ENCODE measurements around the gene GDF2. TPM values are rescaled to one million over a fixed set of nuclear protein-coding genes. Genes with fewer than 3 reads are reported as not detected.
A peak's percentile ranks its signal among the peaks of the same experiment; 100 is the strongest.

Gene GDF2
- total and polyA plus RNA-seq, 4 donors, result 0.13 TPM; not detected in 3

GRCh38 chr10:47336387-47337134 lies 14.3 kb downstream of the GDF2 start:
- 75% methylated on average over 12 of the region's 15 CpGs for WGBS (ENCODE audit: insufficient coverage)
- DNase-seq (ENCODE audit: low read depth in 4 of 6, low spot score in 6 of 6), result no peak
- no peaks in the 10 kb centered on the region for H3K36me3 ChIP-seq (ENCODE audit: control insufficient read depth, insufficient read depth, low read length)
- no peak overlapping the region for H3K27ac ChIP-seq (ENCODE audit: low read depth, low read length)
- H3K4me1 ChIP-seq (ENCODE audit: control insufficient read depth, insufficient read depth, low read length), result no peaks in the 10 kb centered on the region
- no peaks in the 10 kb centered on the region for H3K9me3 ChIP-seq (ENCODE audit: control insufficient read depth, insufficient read depth, low read length)
- H3K27me3 ChIP-seq (ENCODE audit: control insufficient read depth, insufficient read depth, low read length), result no peaks in the 10 kb centered on the region
- H3K4me3 ChIP-seq (ENCODE audit: low read depth, low read length), result no peak overlapping the region

DNA sequence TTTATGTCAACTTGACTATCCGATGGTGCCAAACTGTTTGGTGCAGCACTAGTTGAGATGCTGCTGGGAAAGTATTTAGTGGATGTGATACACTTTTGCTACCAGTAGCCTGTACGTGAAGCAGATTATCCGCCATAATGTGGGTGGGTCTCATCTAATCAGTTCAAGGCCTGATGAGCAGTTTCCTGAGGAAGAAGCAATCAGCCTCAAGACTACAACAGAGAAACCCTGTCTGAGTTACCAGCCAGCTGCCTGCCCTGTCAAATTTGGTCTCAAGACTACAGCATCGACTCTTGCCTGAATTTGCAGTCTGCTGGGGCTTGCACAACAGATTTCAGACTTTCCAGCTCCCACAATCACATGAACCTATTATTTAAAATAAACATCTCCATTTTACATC lies 15.1 kb downstream of the GDF2 start:
- Histone ChIP-seq H3K4me1 (ENCODE audit: control insufficient read depth, insufficient read depth, low read length) (no peaks in the 10 kb centered on the region), H3K27ac (ENCODE audit: low read depth, low read length) (no peak overlapping the region), H3K9me3 (ENCODE audit: control insufficient read depth, insufficient read depth, low read length) (no peaks in the 10 kb centered on the region), H3K27me3 (ENCODE audit: control insufficient read depth, insufficient read depth, low read length) (no peaks in the 10 kb centered on the region), H3K36me3 (ENCODE audit: control insufficient read depth, insufficient read depth, low read length) (no peaks in the 10 kb centered on the region), H3K4me3 (ENCODE audit: low read depth, low read length) (no peak overlapping the region)
- WGBS (ENCODE audit: insufficient coverage), result 90% methylated on average over 4 of the region's 4 CpGs
- DNase-seq (ENCODE audit: low read depth in 4 of 6, low spot score in 6 of 6), result no peak

DNA sequence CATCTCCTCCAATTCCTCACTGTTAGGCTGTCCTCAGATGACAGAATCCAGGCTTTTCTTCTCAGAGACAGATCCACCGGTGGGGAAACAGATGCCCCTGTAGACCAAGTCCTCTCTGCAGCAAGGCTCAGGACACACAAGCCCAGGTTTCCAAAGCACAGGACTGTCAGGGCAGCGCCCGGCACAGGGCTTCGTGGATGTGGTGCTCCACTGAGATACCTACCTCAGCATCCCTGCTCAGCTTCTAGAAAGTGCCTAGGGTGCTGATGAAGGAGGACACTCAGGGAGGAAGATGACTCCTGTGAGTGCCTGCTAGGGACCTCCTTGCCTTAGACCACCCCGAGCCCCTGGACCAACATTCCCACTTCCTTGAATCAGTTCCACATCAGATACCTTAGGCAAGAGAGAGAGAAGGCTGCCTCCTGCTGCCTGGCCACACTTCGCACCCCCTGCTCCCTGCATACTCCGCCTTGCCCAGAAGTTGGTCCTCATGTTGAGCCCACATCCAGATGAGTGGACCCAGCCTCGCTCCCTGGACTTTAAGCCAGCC lies 17.0 kb downstream of the GDF2 start:
- Histone ChIP-seq H3K9me3 (ENCODE audit: control insufficient read depth, insufficient read depth, low read length) (no peaks in the 10 kb centered on the region), H3K4me1 (ENCODE audit: control insufficient read depth, insufficient read depth, low read length) (no peaks in the 10 kb centered on the region), H3K4me3 (ENCODE audit: low read depth, low read length) (no peak overlapping the region), H3K27me3 (ENCODE audit: control insufficient read depth, insufficient read depth, low read length) (no peaks in the 10 kb centered on the region), H3K27ac (ENCODE audit: low read depth, low read length) (no peak overlapping the region), H3K36me3 (ENCODE audit: control insufficient read depth, insufficient read depth, low read length) (no peaks in the 10 kb centered on the region)
- WGBS (ENCODE audit: insufficient coverage), result 88% methylated on average over 5 of the region's 8 CpGs
- no peak for DNase-seq (ENCODE audit: low read depth in 4 of 6, low spot score in 6 of 6)

- H3K27me3 ChIP-seq (ENCODE audit: control insufficient read depth, insufficient read depth, low read length), result no peaks in the 10 kb centered on the region
- H3K4me3 ChIP-seq (ENCODE audit: low read depth, low read length), result no peak overlapping the region
- DNase-seq (ENCODE audit: low read depth in 4 of 6, low spot score in 6 of 6), result no peak
- WGBS (ENCODE audit: insufficient coverage), result 73% methylated on average over 14 of the region's 15 CpGs
- no peak overlapping the region for H3K27ac ChIP-seq (ENCODE audit: low read depth, low read length)
- H3K36me3 ChIP-seq (ENCODE audit: control insufficient read depth, insufficient read depth, low read length), result no peaks in the 10 kb centered on the region
- no peaks in the 10 kb centered on the region for H3K9me3 ChIP-seq (ENCODE audit: control insufficient read depth, insufficient read depth, low read length)
- no peaks in the 10 kb centered on the region for H3K4me1 ChIP-seq (ENCODE audit: control insufficient read depth, insufficient read depth, low read length)
Measured at GRCh38 chr10:47339759-47340607, 17.7 kb downstream of the GDF2 start.

DNA sequence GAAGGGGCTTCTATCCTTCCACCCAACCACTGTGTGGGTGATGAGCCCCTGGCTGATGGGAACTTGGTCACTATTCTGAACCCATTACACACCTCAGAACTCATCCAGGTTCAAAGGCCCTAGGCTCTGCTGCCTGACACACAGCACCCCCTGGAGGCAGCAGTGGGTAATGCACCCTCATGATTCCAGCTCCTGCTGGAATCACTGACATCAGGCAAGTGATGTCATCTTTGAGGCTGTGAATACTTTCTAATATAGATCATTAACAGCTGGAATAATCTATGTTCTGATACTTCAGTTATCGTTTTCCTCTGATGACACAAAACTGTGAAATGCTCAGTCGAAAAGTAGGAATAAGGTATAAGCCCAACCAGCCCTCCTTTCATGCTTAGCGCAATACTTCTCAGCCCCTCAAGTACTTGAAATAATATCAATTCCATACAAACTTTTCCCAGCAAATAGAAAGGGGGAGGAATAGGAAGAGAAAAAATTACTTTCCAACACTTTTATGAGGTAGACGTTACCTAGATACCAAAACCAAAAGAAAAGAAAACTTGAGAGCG lies 18.4 kb downstream of the GDF2 start:
- WGBS (ENCODE audit: insufficient coverage), result no CpG with 5 or more reads among the region's 5 CpGs
- no peaks in the 10 kb centered on the region for H3K36me3 ChIP-seq (ENCODE audit: control insufficient read depth, insufficient read depth, low read length)
- H3K4me3 ChIP-seq (ENCODE audit: low read depth, low read length), result no peak overlapping the region
- H3K4me1 ChIP-seq (ENCODE audit: control insufficient read depth, insufficient read depth, low read length), result no peaks in the 10 kb centered on the region
- DNase-seq (ENCODE audit: low read depth in 4 of 6, low spot score in 6 of 6), result peak in 2 of 6 donors; percentile 46 to 67
- no peak overlapping the region for H3K27ac ChIP-seq (ENCODE audit: low read depth, low read length)
- no peaks in the 10 kb centered on the region for H3K9me3 ChIP-seq (ENCODE audit: control insufficient read depth, insufficient read depth, low read length)
- no peaks in the 10 kb centered on the region for H3K27me3 ChIP-seq (ENCODE audit: control insufficient read depth, insufficient read depth, low read length)

GRCh38 chr10:47344996-47345870 lies 23.0 kb downstream of the GDF2 start:
- no peaks in the 10 kb centered on the region for H3K36me3 ChIP-seq (ENCODE audit: control insufficient read depth, insufficient read depth, low read length)
- DNase-seq (ENCODE audit: low read depth in 4 of 6, low spot score in 6 of 6), result no peak
- H3K4me1 ChIP-seq (ENCODE audit: control insufficient read depth, insufficient read depth, low read length), result no peaks in the 10 kb centered on the region
- no peak overlapping the region for H3K4me3 ChIP-seq (ENCODE audit: low read depth, low read length)
- 79% methylated on average over 8 of the region's 13 CpGs for WGBS (ENCODE audit: insufficient coverage)
- no peaks in the 10 kb centered on the region for H3K9me3 ChIP-seq (ENCODE audit: control insufficient read depth, insufficient read depth, low read length)
- H3K27me3 ChIP-seq (ENCODE audit: control insufficient read depth, insufficient read depth, low read length), result no peaks in the 10 kb centered on the region
- no peak overlapping the region for H3K27ac ChIP-seq (ENCODE audit: low read depth, low read length)

DNA sequence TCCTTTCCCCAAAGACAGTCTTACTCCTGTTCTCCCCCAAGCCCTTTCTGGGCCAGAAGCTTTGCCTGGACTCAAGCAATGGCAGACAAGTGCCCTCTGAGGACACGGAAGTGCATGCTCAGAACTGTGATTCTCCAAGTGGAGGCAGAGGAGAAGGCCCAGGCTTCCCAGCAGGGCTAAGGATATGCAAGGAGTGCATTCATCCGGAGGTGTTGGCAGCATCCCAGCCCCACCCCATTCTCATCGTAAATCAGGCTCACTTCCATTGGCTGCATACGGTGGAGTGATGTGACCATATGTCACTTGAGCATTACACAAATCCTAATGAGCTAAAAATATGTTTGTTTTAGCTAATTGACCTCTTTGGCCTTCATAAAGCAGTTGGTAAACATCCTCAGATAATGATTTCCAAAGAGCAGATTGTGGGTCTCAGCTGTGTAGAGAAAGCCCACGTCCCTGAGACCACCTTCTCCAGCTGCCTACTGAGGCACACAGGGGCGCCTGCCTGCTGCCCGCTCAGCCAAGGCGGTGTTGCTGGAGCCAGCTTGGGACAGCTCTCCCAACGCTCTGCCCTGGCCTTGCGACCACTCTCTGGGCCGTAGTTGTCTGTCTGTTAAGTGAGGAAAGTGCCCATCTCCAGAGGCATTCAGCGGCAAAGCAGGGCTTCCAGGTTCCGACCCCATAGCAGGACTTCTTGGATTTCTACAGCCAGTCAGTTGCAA lies 24.5 kb downstream of the GDF2 start:
- H3K36me3 ChIP-seq (ENCODE audit: control insufficient read depth, insufficient read depth, low read length), result no peaks in the 10 kb centered on the region
- peak in 2 of 6 donors; percentile 49 to 72 for DNase-seq (ENCODE audit: low read depth in 4 of 6, low spot score in 6 of 6)
- H3K4me3 ChIP-seq (ENCODE audit: low read depth, low read length), result no peak overlapping the region
- 52% methylated on average over 6 of the region's 13 CpGs for WGBS (ENCODE audit: insufficient coverage)
- no peaks in the 10 kb centered on the region for H3K4me1 ChIP-seq (ENCODE audit: control insufficient read depth, insufficient read depth, low read length)
- H3K9me3 ChIP-seq (ENCODE audit: control insufficient read depth, insufficient read depth, low read length), result no peaks in the 10 kb centered on the region
- no peaks in the 10 kb centered on the region for H3K27me3 ChIP-seq (ENCODE audit: control insufficient read depth, insufficient read depth, low read length)
- H3K27ac ChIP-seq (ENCODE audit: low read depth, low read length), result no peak overlapping the region

DNA sequence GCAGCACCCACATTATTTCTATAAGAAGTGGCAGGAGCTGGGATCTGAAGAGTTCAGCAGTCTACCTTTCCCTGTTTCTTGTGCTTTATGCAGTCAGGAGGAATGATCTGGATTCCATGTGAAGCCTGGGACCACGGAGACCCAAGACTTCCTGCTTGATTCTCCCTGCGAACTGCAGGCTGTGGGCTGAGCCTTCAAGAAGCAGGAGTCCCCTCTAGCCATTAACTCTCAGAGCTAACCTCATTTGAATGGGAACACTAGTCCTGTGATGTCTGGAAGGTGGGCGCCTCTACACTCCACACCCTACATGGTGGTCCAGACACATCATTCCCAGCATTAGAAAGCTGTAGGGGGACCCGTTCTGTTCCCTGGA lies 25.0 kb downstream of the GDF2 start:
- no peak for DNase-seq (ENCODE audit: low read depth in 4 of 6, low spot score in 6 of 6)
- WGBS (ENCODE audit: insufficient coverage), result 83% methylated on average over 1 of the region's 4 CpGs
- Histone ChIP-seq H3K27ac (ENCODE audit: low read depth, low read length) (no peak overlapping the region), H3K4me1 (ENCODE audit: control insufficient read depth, insufficient read depth, low read length) (no peaks in the 10 kb centered on the region), H3K27me3 (ENCODE audit: control insufficient read depth, insufficient read depth, low read length) (no peaks in the 10 kb centered on the region), H3K4me3 (ENCODE audit: low read depth, low read length) (no peak overlapping the region), H3K36me3 (ENCODE audit: control insufficient read depth, insufficient read depth, low read length) (no peaks in the 10 kb centered on the region), H3K9me3 (ENCODE audit: control insufficient read depth, insufficient read depth, low read length) (no peaks in the 10 kb centered on the region)

All from spinal cord (tissue), 10 donors.